ENCODE measurements around the gene HOXA5. TPM values are rescaled to one million over a fixed set of nuclear protein-coding genes. Genes with fewer than 3 reads are reported as not detected.

Gene HOXA5
- total RNA-seq, 3 donors from 2014 or later: 16.1 to 26.6 (median 23.8) TPM

- peak; percentile 12 for ATAC-seq
- Histone ChIP-seq H3K4me3 (no peak overlapping the region), H3K9me3 (no peaks in the 10 kb centered on the region), H3K4me1 (ENCODE audit: low read depth) (peaks cover 63% of the 10 kb centered on the region), H3K36me3 (ENCODE audit: low read depth) (no peaks in the 10 kb centered on the region)
- DNase-seq: peak in 1 of 3 donors; percentile 27
- intact Hi-C loops (cut with DNase I, micrococcal nuclease): no loop called here
- no peak for TF ChIP-seq CTCF (IDR thresholded peaks at IDR 0.05)
Observed at GRCh38 chr7:27124902-27125689, 18.4 kb downstream of the HOXA5 start.

- DNase-seq (peak; percentile 40 to 63 (median 60)), ATAC-seq (no peak)
- peaks cover 70% of the 10 kb centered on the region for H3K4me1 ChIP-seq (ENCODE audit: low read depth)
- H3K36me3 ChIP-seq (ENCODE audit: low read depth): no peaks in the 10 kb centered on the region
- no peak overlapping the region for H3K4me3 ChIP-seq
- no peak for TF ChIP-seq CTCF (IDR thresholded peaks at IDR 0.05)
- H3K9me3 ChIP-seq: no peaks in the 10 kb centered on the region
- intact Hi-C loops (cut with DNase I, micrococcal nuclease): no loop called here
Observed at GRCh38 chr7:27124096-27124901, 19.2 kb downstream of the HOXA5 start.

- DNase-seq (peak in 1 of 3 donors; percentile 52), ATAC-seq (no peak)
- no peak for TF ChIP-seq CTCF (IDR thresholded peaks at IDR 0.05)
- intact Hi-C loops (cut with DNase I, micrococcal nuclease): no loop called here
- Histone ChIP-seq H3K9me3 (no peaks in the 10 kb centered on the region), H3K36me3 (ENCODE audit: low read depth) (no peaks in the 10 kb centered on the region), H3K4me3 (no peak overlapping the region), H3K4me1 (ENCODE audit: low read depth) (peaks cover 77% of the 10 kb centered on the region)
Observed at GRCh38 chr7:27123477-27124053, 19.9 kb downstream of the HOXA5 start.

GRCh38 chr7:27123007-27123476 lies 20.4 kb downstream of the HOXA5 start:
- no peak for TF ChIP-seq CTCF (IDR thresholded peaks at IDR 0.05)
- ATAC-seq: peak; percentile 29
- Histone ChIP-seq H3K4me3 (no peak overlapping the region), H3K4me1 (ENCODE audit: low read depth) (peaks cover 82% of the 10 kb centered on the region), H3K36me3 (ENCODE audit: low read depth) (no peaks in the 10 kb centered on the region), H3K9me3 (no peaks in the 10 kb centered on the region)
- DNase-seq: peak in 1 of 3 donors; percentile 24
- intact Hi-C loops (cut with DNase I, micrococcal nuclease): no loop called here

GRCh38 chr7:27122077-27122910 lies 21.2 kb downstream of the HOXA5 start:
- DNase-seq (peak; percentile 83 to 90 (median 86)), ATAC-seq (peak; percentile 81)
- no peak overlapping the region for H3K4me3 ChIP-seq
- H3K9me3 ChIP-seq: no peaks in the 10 kb centered on the region
- H3K4me1 ChIP-seq (ENCODE audit: low read depth): peaks cover 82% of the 10 kb centered on the region
- no peaks in the 10 kb centered on the region for H3K36me3 ChIP-seq (ENCODE audit: low read depth)
- intact Hi-C loops (cut with DNase I, micrococcal nuclease): no loop called here
- TF ChIP-seq CTCF (IDR thresholded peaks at IDR 0.05): no peak
